ENCODE data around the gene RUNX2. TPM values are rescaled to one million over a fixed set of nuclear protein-coding genes. Genes with fewer than 3 reads are reported as not detected.
A peak's percentile ranks its signal among the peaks of the same experiment; 100 is the strongest.

The RUNX2 gene
- total RNA-seq, 2 experiments from 2014 or later, result 2.7 to 3.0 TPM

DNA sequence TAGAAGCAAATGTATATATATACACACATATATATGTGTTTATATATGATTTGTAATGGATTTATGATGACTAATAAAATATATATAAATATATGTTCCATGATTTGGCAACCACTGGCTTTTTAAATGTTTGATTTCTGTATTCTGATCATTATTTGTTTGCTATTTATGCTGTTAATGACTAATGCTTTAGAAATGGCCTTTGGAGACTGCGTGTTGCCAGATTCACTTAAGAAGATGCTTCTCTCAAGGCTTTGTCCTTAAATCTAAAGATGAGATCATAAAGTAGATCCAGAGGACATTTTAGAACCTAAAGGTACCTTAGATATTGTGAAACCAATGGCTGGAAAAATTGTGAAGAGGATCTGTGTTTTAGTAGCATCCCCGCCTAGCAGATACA is 165.6 kb downstream of the RUNX2 start:
- Mint-ChIP-seq H3K27me3 (ENCODE audit: low read depth) (no peaks in the 10 kb centered on the region), H3K36me3 (ENCODE audit: low read depth) (peaks cover 19% of the 10 kb centered on the region), H3K4me3 (no peak overlapping the region), H3K9me3 (ENCODE audit: insufficient read depth) (no peaks in the 10 kb centered on the region), H3K27ac (peak overlapping the region; percentile 4), H3K4me1 (ENCODE audit: low read depth) (peaks cover 50% of the 10 kb centered on the region)
- no peak for ATAC-seq
- DNase-seq, result no peak
- ChIA-PET POLR2A (no interaction called here), CTCF (interaction anchor here (1.0 to 1.6 kb wide), 2 partner anchors 221 to 247 kb away, joined by 3 to 4 read pairs; no protein-coding TSS in a partner anchor)

DNA sequence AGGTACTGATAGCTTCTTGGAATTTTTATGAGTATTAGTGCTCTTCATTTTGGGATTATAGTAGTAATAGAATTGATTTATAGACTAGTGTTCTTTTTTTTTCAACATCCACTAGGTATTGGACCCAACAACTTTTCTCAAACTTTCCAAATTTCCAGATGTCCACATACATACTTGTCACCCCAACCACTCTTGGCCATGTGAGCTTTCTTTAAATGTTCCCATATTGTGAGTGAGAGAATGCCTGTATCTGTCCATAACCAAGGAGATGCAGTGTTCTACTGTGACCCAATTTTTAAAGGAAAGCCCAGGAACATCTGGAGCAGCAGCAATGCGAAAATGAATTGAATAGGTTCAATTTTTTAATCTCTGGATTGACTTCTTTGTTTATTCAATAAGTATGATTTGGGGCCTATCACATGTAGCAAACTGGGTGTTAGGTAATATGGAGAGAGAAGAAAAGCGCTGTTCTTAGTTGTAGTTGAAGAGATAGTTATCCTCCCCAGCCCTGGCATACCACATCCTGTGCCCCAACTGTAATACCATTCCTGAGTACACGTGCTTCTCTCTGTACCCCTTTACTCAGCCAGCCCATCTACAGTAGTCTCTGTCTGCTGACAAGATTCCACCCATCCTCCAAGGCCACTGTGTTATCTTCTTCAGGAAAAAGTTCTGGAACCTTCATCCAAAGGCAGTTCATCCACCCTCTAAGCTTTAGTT is 166.4 kb downstream of the RUNX2 start:
- H3K27me3 Mint-ChIP-seq (ENCODE audit: low read depth), result no peaks in the 10 kb centered on the region
- no peak overlapping the region for H3K4me3 Mint-ChIP-seq
- peaks cover 43% of the 10 kb centered on the region for H3K4me1 Mint-ChIP-seq (ENCODE audit: low read depth)

DNA sequence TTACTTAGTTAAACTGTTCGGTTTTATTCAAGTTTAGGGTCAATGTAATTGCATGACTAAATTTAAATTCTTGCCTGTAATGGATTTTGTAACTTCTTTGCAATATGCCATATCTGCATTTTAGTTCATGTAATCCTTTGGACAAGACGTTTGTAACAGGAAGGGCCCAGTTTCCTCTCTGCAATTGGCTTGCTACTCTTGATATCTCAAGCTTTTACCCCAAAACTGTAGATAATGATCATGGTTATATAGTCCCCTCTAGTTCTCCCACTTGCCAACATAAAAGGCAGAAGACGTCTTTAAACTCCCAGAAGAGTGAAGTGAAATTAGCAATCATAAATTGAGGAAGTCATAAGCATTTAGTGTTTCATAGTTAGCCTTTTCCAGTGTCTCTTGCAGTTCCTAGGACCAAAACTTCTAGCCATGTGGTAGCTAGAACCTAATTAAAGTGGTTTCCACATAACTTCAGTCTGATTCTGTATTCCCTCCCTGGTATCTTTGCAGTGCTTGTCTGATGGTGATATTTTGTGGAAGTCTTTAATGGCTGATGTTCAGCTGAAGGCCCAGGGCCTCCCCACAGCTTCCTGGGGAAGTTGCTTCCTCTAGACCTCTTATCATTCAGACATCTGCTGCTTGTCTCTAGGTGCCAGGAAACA is 167.4 kb downstream of the RUNX2 start:
- peak; percentile 73 for ATAC-seq
- CTCF ChIA-PET, result interaction anchor here (0.7 to 2.0 kb wide), 9 partner anchors 8 to 275 kb away, joined by 3 to 8 read pairs (median 3); no protein-coding TSS in a partner anchor
- H3K4me3 Mint-ChIP-seq, result no peak overlapping the region
- peak overlapping the region; percentile 86 for H3K27ac Mint-ChIP-seq
- H3K9me3 Mint-ChIP-seq (ENCODE audit: insufficient read depth), result no peaks in the 10 kb centered on the region
- POLR2A ChIA-PET, result interaction anchor here (1.0 kb wide), 1 partner anchor 118 kb away, joined by 3 read pairs; the partner anchor contains the start of gene SUPT3H
- DNase-seq, result peak; percentile 34
- no peaks in the 10 kb centered on the region for H3K27me3 Mint-ChIP-seq (ENCODE audit: low read depth)
- peaks cover 19% of the 10 kb centered on the region for H3K36me3 Mint-ChIP-seq (ENCODE audit: low read depth)
- peaks cover 40% of the 10 kb centered on the region for H3K4me1 Mint-ChIP-seq (ENCODE audit: low read depth)

More for the DNA sequence above, 166.4 kb downstream of the RUNX2 start:
- H3K9me3 Mint-ChIP-seq (ENCODE audit: insufficient read depth), result no peaks in the 10 kb centered on the region
- H3K36me3 Mint-ChIP-seq (ENCODE audit: low read depth), result peaks cover 19% of the 10 kb centered on the region
- DNase-seq (peak; percentile 44), ATAC-seq (peak; percentile 70)
- H3K27ac Mint-ChIP-seq, result peak overlapping the region; percentile 86
- ChIA-PET CTCF (interaction anchor here (1.2 to 1.6 kb wide), 2 partner anchors 27 to 220 kb away, joined by 3 to 4 read pairs; no protein-coding TSS in a partner anchor), POLR2A (no interaction called here)

GRCh38 chr6:45496085-45496433 is 167.9 kb downstream of the RUNX2 start:
- POLR2A ChIA-PET, result interaction anchor here (1.0 kb wide), 1 partner anchor 118 kb away, joined by 3 read pairs; the partner anchor contains the start of gene SUPT3H

GRCh38 chr6:45498591-45498990 is 170.5 kb downstream of the RUNX2 start:
- CTCF ChIA-PET, result no interaction called here

More at GRCh38 chr6:45496085-45496433, 167.9 kb downstream of the RUNX2 start:
- Mint-ChIP-seq H3K27ac (peak overlapping the region; percentile 86), H3K36me3 (ENCODE audit: low read depth) (peaks cover 19% of the 10 kb centered on the region), H3K9me3 (ENCODE audit: insufficient read depth) (no peaks in the 10 kb centered on the region), H3K4me3 (no peak overlapping the region), H3K27me3 (ENCODE audit: low read depth) (no peaks in the 10 kb centered on the region), H3K4me1 (ENCODE audit: low read depth) (peaks cover 40% of the 10 kb centered on the region)
- no peak for ATAC-seq
- CTCF ChIA-PET, result interaction anchor here (0.5 to 2.0 kb wide), 10 partner anchors 8 to 421 kb away, joined by 3 to 8 read pairs (median 3); no protein-coding TSS in a partner anchor
- no peak for DNase-seq

GRCh38 chr6:45500924-45501816 is 173.0 kb downstream of the RUNX2 start:
- no peaks in the 10 kb centered on the region for H3K27me3 Mint-ChIP-seq (ENCODE audit: low read depth)
- ATAC-seq, result no peak
- H3K9me3 Mint-ChIP-seq (ENCODE audit: insufficient read depth), result no peaks in the 10 kb centered on the region
- CTCF ChIA-PET, result interaction anchor here (1.1 to 1.3 kb wide), 4 partner anchors 11 to 421 kb away, joined by 3 to 4 read pairs (median 4); no protein-coding TSS in a partner anchor
- POLR2A ChIA-PET, result no interaction called here
- H3K27ac Mint-ChIP-seq, result no peak overlapping the region
- no peak for DNase-seq
- H3K4me1 Mint-ChIP-seq (ENCODE audit: low read depth), result peaks cover 17% of the 10 kb centered on the region
- peaks cover 4% of the 10 kb centered on the region for H3K36me3 Mint-ChIP-seq (ENCODE audit: low read depth)
- no peak overlapping the region for H3K4me3 Mint-ChIP-seq

More at GRCh38 chr6:45498591-45498990, 170.5 kb downstream of the RUNX2 start:
- ATAC-seq, result no peak
- no peak for DNase-seq
- Mint-ChIP-seq H3K27ac (no peak overlapping the region), H3K9me3 (ENCODE audit: insufficient read depth) (no peaks in the 10 kb centered on the region), H3K4me1 (ENCODE audit: low read depth) (peaks cover 38% of the 10 kb centered on the region), H3K4me3 (no peak overlapping the region), H3K27me3 (ENCODE audit: low read depth) (no peaks in the 10 kb centered on the region), H3K36me3 (ENCODE audit: low read depth) (peaks cover 19% of the 10 kb centered on the region)
- POLR2A ChIA-PET, result no interaction called here

DNA sequence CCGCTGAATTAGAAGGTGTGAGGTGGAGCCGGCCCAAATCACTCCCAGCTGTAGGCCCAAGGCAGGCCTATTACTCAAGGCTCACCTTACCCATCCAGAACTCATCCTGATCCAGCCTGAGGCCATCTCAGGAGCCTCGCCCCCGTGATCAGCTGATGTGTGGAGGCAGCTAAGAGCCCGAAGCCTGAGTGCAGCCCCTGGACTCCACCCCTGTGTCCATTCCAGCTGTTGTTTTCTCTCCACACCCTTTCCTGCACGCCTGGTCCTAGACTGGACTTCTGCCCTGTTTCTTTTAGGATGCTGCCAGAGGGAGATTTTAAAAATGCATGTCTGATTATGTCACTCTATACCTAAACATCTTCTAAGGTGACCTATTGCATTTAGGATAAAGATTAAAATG is 174.3 kb downstream of the RUNX2 start:
- Mint-ChIP-seq H3K27me3 (ENCODE audit: low read depth) (no peaks in the 10 kb centered on the region), H3K9me3 (ENCODE audit: insufficient read depth) (no peaks in the 10 kb centered on the region), H3K4me3 (no peak overlapping the region), H3K4me1 (ENCODE audit: low read depth) (peaks cover 8% of the 10 kb centered on the region), H3K27ac (no peak overlapping the region), H3K36me3 (ENCODE audit: low read depth) (peaks cover 1% of the 10 kb centered on the region)
- no peak for DNase-seq
- ChIA-PET CTCF (interaction anchor here (1.3 kb wide), 1 partner anchor 420 kb away, joined by 4 read pairs; no protein-coding TSS in a partner anchor), POLR2A (no interaction called here)
- ATAC-seq, result no peak

GRCh38 chr6:45504947-45505346 is 176.8 kb downstream of the RUNX2 start:
- POLR2A ChIA-PET, result interaction anchor here (0.7 kb wide), 1 partner anchor 228 kb away, joined by 6 read pairs; no protein-coding TSS in a partner anchor
- no peak overlapping the region for H3K27ac Mint-ChIP-seq
- DNase-seq (no peak), ATAC-seq (no peak)
- H3K4me3 Mint-ChIP-seq, result no peak overlapping the region
- H3K9me3 Mint-ChIP-seq (ENCODE audit: insufficient read depth), result no peaks in the 10 kb centered on the region
- H3K27me3 Mint-ChIP-seq (ENCODE audit: low read depth), result no peaks in the 10 kb centered on the region
- H3K36me3 Mint-ChIP-seq (ENCODE audit: low read depth), result no peaks in the 10 kb centered on the region
- CTCF ChIA-PET, result interaction anchor here (0.6 to 1.6 kb wide), 2 partner anchors 40 to 209 kb away, joined by 3 read pairs; no protein-coding TSS in a partner anchor
- H3K4me1 Mint-ChIP-seq (ENCODE audit: low read depth), result peaks cover 4% of the 10 kb centered on the region

- Mint-ChIP-seq H3K9me3 (ENCODE audit: insufficient read depth) (no peaks in the 10 kb centered on the region), H3K4me3 (no peak overlapping the region), H3K27ac (no peak overlapping the region), H3K4me1 (ENCODE audit: low read depth) (peaks cover 4% of the 10 kb centered on the region), H3K36me3 (ENCODE audit: low read depth) (no peaks in the 10 kb centered on the region), H3K27me3 (ENCODE audit: low read depth) (no peaks in the 10 kb centered on the region)
- DNase-seq (no peak), ATAC-seq (no peak)
- CTCF ChIA-PET, result no interaction called here
- POLR2A ChIA-PET, result no interaction called here
These were observed 177.3 kb downstream of the RUNX2 start for GRCh38 chr6:45505470-45505869.

DNA sequence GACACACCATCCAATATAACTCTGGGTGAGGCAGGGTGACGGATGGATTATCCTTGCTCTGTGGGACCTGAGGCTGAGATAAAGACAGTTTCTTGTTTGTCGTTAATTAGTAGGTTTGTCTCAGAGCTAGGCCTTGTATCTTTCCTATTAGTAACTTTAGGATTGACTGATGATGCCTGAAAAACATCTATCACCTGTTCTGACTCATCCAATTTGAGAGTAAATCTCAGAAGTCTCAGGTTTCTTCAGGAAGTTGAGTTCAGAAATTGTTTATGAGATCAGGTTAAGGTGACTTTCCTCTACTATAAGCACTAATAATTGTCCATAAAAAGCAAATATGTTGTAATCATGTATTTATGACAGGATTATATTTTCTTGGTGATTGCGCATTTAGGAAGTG is 179.1 kb downstream of the RUNX2 start:
- Mint-ChIP-seq H3K4me3 (no peak overlapping the region), H3K27ac (no peak overlapping the region), H3K9me3 (ENCODE audit: insufficient read depth) (no peaks in the 10 kb centered on the region), H3K27me3 (ENCODE audit: low read depth) (no peaks in the 10 kb centered on the region), H3K4me1 (ENCODE audit: low read depth) (peaks cover 4% of the 10 kb centered on the region), H3K36me3 (ENCODE audit: low read depth) (no peaks in the 10 kb centered on the region)
- POLR2A ChIA-PET, result no interaction called here
- ATAC-seq (no peak), DNase-seq (no peak)
- CTCF ChIA-PET, result no interaction called here

DNA sequence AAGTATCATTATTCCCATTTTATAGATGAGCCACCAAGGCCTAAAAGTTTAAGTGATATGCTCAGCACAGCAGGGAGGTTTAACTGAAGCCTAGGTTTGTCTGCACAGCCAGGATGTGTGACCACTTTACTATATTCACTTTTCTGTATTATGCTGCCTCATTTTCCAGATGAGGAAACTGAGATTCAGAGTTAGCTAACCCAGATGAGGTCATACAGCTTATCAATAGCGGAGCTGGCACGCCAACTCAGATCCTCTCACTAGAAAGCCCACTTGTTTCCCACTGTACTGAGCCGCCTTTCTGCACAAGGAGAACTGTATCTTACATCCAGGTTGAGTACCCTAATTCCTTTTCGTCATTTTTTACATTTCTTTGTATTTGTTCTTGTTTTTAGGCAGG is 181.3 kb downstream of the RUNX2 start:
- Mint-ChIP-seq H3K27ac (no peak overlapping the region), H3K4me1 (ENCODE audit: low read depth) (peaks cover 2% of the 10 kb centered on the region), H3K4me3 (no peak overlapping the region), H3K36me3 (ENCODE audit: low read depth) (no peaks in the 10 kb centered on the region), H3K27me3 (ENCODE audit: low read depth) (no peaks in the 10 kb centered on the region), H3K9me3 (ENCODE audit: insufficient read depth) (no peaks in the 10 kb centered on the region)
- CTCF ChIA-PET, result no interaction called here
- DNase-seq (no peak), ATAC-seq (no peak)
- POLR2A ChIA-PET, result interaction anchor here (0.5 kb wide), 1 partner anchor 1153 kb away, joined by 3 read pairs; no protein-coding TSS in a partner anchor

Data from activated CD8-positive, alpha-beta T cell treated with anti-CD3 and anti-CD28 coated beads, Interleukin-2, amount 10 ng/mL, durations not matched to agents 7 days and 5 days (primary cell).